Spleen (tissue), 7 donors: ENCODE measurements around the gene KIR2DL3.
"Not testable (repeated sequence)": the region's sequence is repeated elsewhere in the genome, so short reads cannot be mapped to it uniquely, and the experiment has no call there.

Experiments used
- POLR2A ChIP-seq, 3 donors: fragments of 450-650 bp; IDR thresholded peaks; one replicate each; pipeline ENCODE4 v1.5.1; 2017; ENCODE audit warnings: antibody characterized with exemption in 3 of 3, mild to moderate bottlenecking in 1 of 3
- POLR2AphosphoS5 ChIP-seq, 3 donors: sonication (generic); formaldehyde crosslinking; IDR thresholded peaks; one replicate each; pipeline ENCODE4 v1.5.1; 2017; ENCODE audit warnings: antibody characterized with exemption in 3 of 3
- TF ChIP-seq, protein P1 (sequence below), 11 experiments: fragments of 200-600 bp in 7 of 11; fragments of 450-650 bp in 4 of 11; sonication (generic) in 4 of 11; IDR thresholded peaks in 8 of 11; conservative IDR thresholded peaks in 3 of 11; 1 replicate in 7 of 11; 2 replicates in 4 of 11; pipeline versions ENCODE4 v1.4.0 to v1.8.0; 2016 to 2021; ENCODE audit warnings: antibody characterized with exemption in 11 of 11, inconsistent platforms in 4 of 11, mild to moderate bottlenecking in 1 of 11
- donor health status: DM: no; HTN: no; CAD: no; lungs with moderate emphysema.
- donor health status: DM: no; HTN: no; CAD: no.
- donor health status: DM: no; HTN: no; CAD: no.

DNA sequence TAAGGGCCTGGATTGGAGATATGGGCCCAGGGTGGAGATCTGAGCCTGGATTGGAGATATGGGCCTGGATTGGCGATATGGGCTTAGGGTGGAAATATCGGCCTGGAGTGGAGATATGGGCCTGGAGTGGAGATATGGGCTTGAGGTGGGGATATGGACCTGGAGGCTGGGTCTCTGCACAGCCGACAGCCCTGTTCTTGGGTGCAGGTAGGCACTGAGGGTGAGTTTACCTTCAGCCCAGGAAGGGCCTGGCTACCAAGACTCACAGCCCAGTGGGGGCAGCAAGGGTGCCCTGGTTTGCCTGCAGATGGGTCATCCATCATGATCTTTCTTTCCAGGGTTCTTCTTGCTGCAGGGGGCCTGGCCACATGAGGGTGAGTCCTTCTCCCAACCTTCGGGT, 32.2 kb downstream of the KIR2DL3 start:
- TF ChIP-seq, protein P1, sequence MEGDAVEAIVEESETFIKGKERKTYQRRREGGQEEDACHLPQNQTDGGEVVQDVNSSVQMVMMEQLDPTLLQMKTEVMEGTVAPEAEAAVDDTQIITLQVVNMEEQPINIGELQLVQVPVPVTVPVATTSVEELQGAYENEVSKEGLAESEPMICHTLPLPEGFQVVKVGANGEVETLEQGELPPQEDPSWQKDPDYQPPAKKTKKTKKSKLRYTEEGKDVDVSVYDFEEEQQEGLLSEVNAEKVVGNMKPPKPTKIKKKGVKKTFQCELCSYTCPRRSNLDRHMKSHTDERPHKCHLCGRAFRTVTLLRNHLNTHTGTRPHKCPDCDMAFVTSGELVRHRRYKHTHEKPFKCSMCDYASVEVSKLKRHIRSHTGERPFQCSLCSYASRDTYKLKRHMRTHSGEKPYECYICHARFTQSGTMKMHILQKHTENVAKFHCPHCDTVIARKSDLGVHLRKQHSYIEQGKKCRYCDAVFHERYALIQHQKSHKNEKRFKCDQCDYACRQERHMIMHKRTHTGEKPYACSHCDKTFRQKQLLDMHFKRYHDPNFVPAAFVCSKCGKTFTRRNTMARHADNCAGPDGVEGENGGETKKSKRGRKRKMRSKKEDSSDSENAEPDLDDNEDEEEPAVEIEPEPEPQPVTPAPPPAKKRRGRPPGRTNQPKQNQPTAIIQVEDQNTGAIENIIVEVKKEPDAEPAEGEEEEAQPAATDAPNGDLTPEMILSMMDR (IDR thresholded peaks at IDR 0.05 in 8 of 11, conservative IDR thresholded peaks at IDR 0.05 in 3 of 11) = not testable (repeated sequence)
- TF ChIP-seq POLR2AphosphoS5, POLR2A (IDR thresholded peaks at IDR 0.05): not testable (repeated sequence)
